ENCODE data around the gene LGALS9C.
"Not testable (repeated sequence)": the region's sequence is repeated elsewhere in the genome, so short reads cannot be mapped to it uniquely, and the experiment has no call there.

GRCh38 chr17:18500816-18501215, 24.2 kb downstream of the LGALS9C start:
- not testable (repeated sequence) for TF ChIP-seq CTCF, POLR2A (IDR thresholded peaks at IDR 0.05)
